ENCODE results near the gene DNAJC11.
A peak's percentile ranks its signal among the peaks of the same experiment; 100 is the strongest.

Gene DNAJC11

GRCh38 chr1:6627031-6627430, 74.6 kb downstream of the DNAJC11 start:
- peaks cover 9% of the 10 kb centered on the region for H3K36me3 ChIP-seq (ENCODE audit: control insufficient read depth, insufficient read depth, low read length)

GRCh38 chr1:6625584-6626149, 75.9 kb downstream of the DNAJC11 start:
- Histone ChIP-seq H3K27me3 (ENCODE audit: control insufficient read depth, insufficient read depth, low read length) (no peaks in the 10 kb centered on the region), H3K4me1 (ENCODE audit: control insufficient read depth, insufficient read depth, low read length) (peaks cover 14% of the 10 kb centered on the region), H3K4me3 (ENCODE audit: low read length) (peak overlapping the region; percentile 15), H3K36me3 (ENCODE audit: control insufficient read depth, insufficient read depth, low read length) (peaks cover 9% of the 10 kb centered on the region), H3K9me3 (ENCODE audit: control insufficient read depth, low read length) (no peaks in the 10 kb centered on the region), H3K9ac (ENCODE audit: low read length) (peak overlapping the region; percentile 62)

More at GRCh38 chr1:6627031-6627430, 74.6 kb downstream of the DNAJC11 start:
- Histone ChIP-seq H3K27me3 (ENCODE audit: control insufficient read depth, insufficient read depth, low read length) (no peaks in the 10 kb centered on the region), H3K9me3 (ENCODE audit: control insufficient read depth, low read length) (no peaks in the 10 kb centered on the region), H3K9ac (ENCODE audit: low read length) (no peak overlapping the region), H3K4me3 (ENCODE audit: low read length) (no peak overlapping the region), H3K4me1 (ENCODE audit: control insufficient read depth, insufficient read depth, low read length) (peaks cover 14% of the 10 kb centered on the region)

- H3K9me3 ChIP-seq (ENCODE audit: control insufficient read depth, low read length), result no peaks in the 10 kb centered on the region
- H3K4me3 ChIP-seq (ENCODE audit: low read length), result peak within 1 kb of the TSS; percentile 60
- peak within 1 kb of the TSS; percentile 62 for H3K9ac ChIP-seq (ENCODE audit: low read length)
- no peaks in the 10 kb centered on the region for H3K27me3 ChIP-seq (ENCODE audit: control insufficient read depth, insufficient read depth, low read length)
- H3K36me3 ChIP-seq (ENCODE audit: control insufficient read depth, insufficient read depth, low read length), result peaks cover 9% of the 10 kb centered on the region
- peaks cover 14% of the 10 kb centered on the region for H3K4me1 ChIP-seq (ENCODE audit: control insufficient read depth, insufficient read depth, low read length)
Observed at GRCh38 chr1:6624710-6625583, 76.7 kb downstream of the DNAJC11 start, which contains the start of gene THAP3. Gene THAP3, plus strand, starts transcription at chr1:6624868. Its CDS starts 351 bp downstream, at chr1:6625219.

- H3K27me3 ChIP-seq (ENCODE audit: control insufficient read depth, insufficient read depth, low read length), result no peaks in the 10 kb centered on the region
- peaks cover 8% of the 10 kb centered on the region for H3K36me3 ChIP-seq (ENCODE audit: control insufficient read depth, insufficient read depth, low read length)
- H3K9ac ChIP-seq (ENCODE audit: low read length), result no peak overlapping the region
- H3K4me3 ChIP-seq (ENCODE audit: low read length), result no peak overlapping the region
- no peaks in the 10 kb centered on the region for H3K9me3 ChIP-seq (ENCODE audit: control insufficient read depth, low read length)
- peaks cover 14% of the 10 kb centered on the region for H3K4me1 ChIP-seq (ENCODE audit: control insufficient read depth, insufficient read depth, low read length)
Observed at GRCh38 chr1:6623269-6623965, 78.2 kb downstream of the DNAJC11 start.

GRCh38 chr1:6622396-6623152, 79.0 kb downstream of the DNAJC11 start:
- no peak overlapping the region for H3K4me3 ChIP-seq (ENCODE audit: low read length)
- H3K9me3 ChIP-seq (ENCODE audit: control insufficient read depth, low read length), result no peaks in the 10 kb centered on the region
- H3K4me1 ChIP-seq (ENCODE audit: control insufficient read depth, insufficient read depth, low read length), result peaks cover 14% of the 10 kb centered on the region
- no peaks in the 10 kb centered on the region for H3K27me3 ChIP-seq (ENCODE audit: control insufficient read depth, insufficient read depth, low read length)
- H3K9ac ChIP-seq (ENCODE audit: low read length), result no peak overlapping the region
- H3K36me3 ChIP-seq (ENCODE audit: control insufficient read depth, insufficient read depth, low read length), result no peaks in the 10 kb centered on the region

- Histone ChIP-seq H3K9me3 (ENCODE audit: control insufficient read depth, low read length) (no peaks in the 10 kb centered on the region), H3K4me3 (ENCODE audit: low read length) (no peak overlapping the region), H3K4me1 (ENCODE audit: control insufficient read depth, insufficient read depth, low read length) (peaks cover 14% of the 10 kb centered on the region), H3K9ac (ENCODE audit: low read length) (no peak overlapping the region), H3K27me3 (ENCODE audit: control insufficient read depth, insufficient read depth, low read length) (no peaks in the 10 kb centered on the region), H3K36me3 (ENCODE audit: control insufficient read depth, insufficient read depth, low read length) (no peaks in the 10 kb centered on the region)
Observed at GRCh38 chr1:6621429-6622391, 79.9 kb downstream of the DNAJC11 start.

GRCh38 chr1:6619045-6619444, 82.6 kb downstream of the DNAJC11 start:
- Histone ChIP-seq H3K27me3 (ENCODE audit: control insufficient read depth, insufficient read depth, low read length) (no peaks in the 10 kb centered on the region), H3K9ac (ENCODE audit: low read length) (no peak overlapping the region), H3K9me3 (ENCODE audit: control insufficient read depth, low read length) (no peaks in the 10 kb centered on the region), H3K36me3 (ENCODE audit: control insufficient read depth, insufficient read depth, low read length) (no peaks in the 10 kb centered on the region), H3K4me1 (ENCODE audit: control insufficient read depth, insufficient read depth, low read length) (no peaks in the 10 kb centered on the region), H3K4me3 (ENCODE audit: low read length) (no peak overlapping the region)

- H3K4me3 ChIP-seq (ENCODE audit: low read length), result no peak overlapping the region
- H3K27me3 ChIP-seq (ENCODE audit: control insufficient read depth, insufficient read depth, low read length), result no peaks in the 10 kb centered on the region
- peak overlapping the region; percentile 68 for H3K9ac ChIP-seq (ENCODE audit: low read length)
- no peaks in the 10 kb centered on the region for H3K36me3 ChIP-seq (ENCODE audit: control insufficient read depth, insufficient read depth, low read length)
- H3K4me1 ChIP-seq (ENCODE audit: control insufficient read depth, insufficient read depth, low read length), result no peaks in the 10 kb centered on the region
- no peaks in the 10 kb centered on the region for H3K9me3 ChIP-seq (ENCODE audit: control insufficient read depth, low read length)
Observed at GRCh38 chr1:6614929-6615785, 86.5 kb downstream of the DNAJC11 start.

- Histone ChIP-seq H3K36me3 (ENCODE audit: control insufficient read depth, insufficient read depth, low read length) (no peaks in the 10 kb centered on the region), H3K9ac (ENCODE audit: low read length) (peak overlapping the region; percentile 68), H3K27me3 (ENCODE audit: control insufficient read depth, insufficient read depth, low read length) (no peaks in the 10 kb centered on the region), H3K4me1 (ENCODE audit: control insufficient read depth, insufficient read depth, low read length) (no peaks in the 10 kb centered on the region), H3K4me3 (ENCODE audit: low read length) (no peak overlapping the region), H3K9me3 (ENCODE audit: control insufficient read depth, low read length) (no peaks in the 10 kb centered on the region)
Observed at GRCh38 chr1:6614019-6614928, 87.3 kb downstream of the DNAJC11 start.

Measured in mucosa of stomach (tissue), 1 donor.